SH-SY5Y (cell line): Measurements from ENCODE around the gene CEP63.
A peak's percentile ranks its signal among the peaks of the same experiment; 100 is the strongest.

Experiments
- GATA2 ChIP-seq: IDR thresholded peaks from 2 replicates; pipeline ENCODE4 v1.6.1; 2011; ENCODE audit warnings: mild to moderate bottlenecking, low read depth, low read length
- GATA3 ChIP-seq: IDR thresholded peaks from 2 replicates; pipeline ENCODE4 v1.6.1; 2011; ENCODE audit warnings: low read depth, mild to moderate bottlenecking, low read length, moderate library complexity

Gene CEP63

DNA sequence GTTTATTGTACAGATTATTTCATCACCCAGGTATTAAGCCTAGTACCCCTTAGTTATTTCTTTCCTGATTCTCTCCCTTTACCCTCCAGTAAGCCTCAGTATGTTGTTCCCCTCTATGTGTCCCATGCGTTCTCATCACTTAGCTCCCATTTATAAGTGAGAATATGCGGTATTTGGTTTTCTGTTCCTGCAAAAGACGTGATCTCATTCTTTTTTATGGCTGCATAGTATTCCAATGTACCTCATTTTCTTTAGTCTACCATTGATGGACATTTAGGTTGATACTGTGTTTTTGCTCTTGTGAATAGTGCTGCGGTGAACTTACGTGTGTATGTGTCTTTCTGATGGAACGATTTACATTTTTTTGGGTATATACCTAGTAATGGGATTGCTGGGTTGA lies 36.7 kb downstream of the CEP63 start:
- TF ChIP-seq GATA2 (no peak), GATA3 (no peak)

DNA sequence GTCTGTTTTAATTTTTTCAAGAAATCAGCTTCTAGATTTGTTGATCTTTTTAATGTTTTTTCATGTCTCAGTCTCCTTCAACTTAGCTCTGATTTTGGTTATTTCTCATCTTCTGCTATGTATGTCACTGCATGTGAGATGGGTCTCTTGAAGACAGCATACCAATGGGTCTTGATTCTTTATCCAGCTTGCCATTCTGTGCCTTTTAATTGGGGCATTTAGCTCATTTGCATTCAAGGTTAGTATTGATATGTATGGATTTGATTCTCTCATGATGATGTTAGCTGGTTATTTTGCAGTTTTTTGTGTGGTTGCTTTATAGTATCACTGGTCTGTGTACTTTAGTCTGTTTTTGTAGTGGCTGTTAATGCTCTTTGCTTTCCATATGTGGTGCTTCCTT lies 39.4 kb downstream of the CEP63 start:
- TF ChIP-seq GATA2 (no peak), GATA3 (no peak)

DNA sequence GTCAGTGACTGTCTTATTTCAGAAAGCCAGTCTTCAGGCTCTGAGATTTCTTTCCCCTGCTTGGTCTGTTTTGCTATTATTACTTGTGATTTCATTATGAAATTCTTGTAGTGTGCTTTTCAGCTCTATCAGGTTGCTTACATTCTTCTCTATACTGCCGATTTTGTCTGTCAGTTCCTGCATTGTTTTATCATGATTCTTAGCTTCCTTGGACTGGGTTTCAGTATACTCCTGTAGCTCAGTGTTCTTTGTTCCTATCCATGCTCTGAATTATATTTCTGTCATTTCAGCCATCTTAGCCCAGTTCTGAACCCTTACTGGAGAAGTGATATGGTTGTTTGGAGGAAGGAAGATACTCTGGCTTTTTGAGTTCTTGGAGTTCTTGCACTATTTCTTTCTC lies 40.5 kb downstream of the CEP63 start:
- TF ChIP-seq GATA2 (no peak), GATA3 (no peak)

DNA sequence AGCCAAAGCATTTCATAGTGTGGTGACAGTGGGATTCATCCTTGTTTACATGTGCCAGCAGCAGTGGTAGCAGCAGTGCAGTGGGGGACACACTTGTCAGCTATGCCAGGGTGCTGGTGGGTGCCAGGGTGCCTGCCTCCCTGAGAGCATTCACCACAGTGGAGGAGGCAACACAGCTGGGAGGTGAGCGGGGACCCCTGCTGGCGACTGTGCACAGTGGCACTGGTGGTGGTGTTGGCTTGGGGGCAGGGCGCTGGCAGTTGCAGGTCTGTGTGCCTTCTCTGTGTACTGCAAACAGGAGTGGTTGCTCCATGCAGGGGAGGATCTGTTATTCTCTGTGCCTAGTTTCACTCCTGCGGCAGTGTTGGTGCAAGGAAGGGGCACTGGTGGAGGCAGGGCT lies 41.2 kb downstream of the CEP63 start:
- TF ChIP-seq GATA3 (no peak), GATA2 (no peak)

DNA sequence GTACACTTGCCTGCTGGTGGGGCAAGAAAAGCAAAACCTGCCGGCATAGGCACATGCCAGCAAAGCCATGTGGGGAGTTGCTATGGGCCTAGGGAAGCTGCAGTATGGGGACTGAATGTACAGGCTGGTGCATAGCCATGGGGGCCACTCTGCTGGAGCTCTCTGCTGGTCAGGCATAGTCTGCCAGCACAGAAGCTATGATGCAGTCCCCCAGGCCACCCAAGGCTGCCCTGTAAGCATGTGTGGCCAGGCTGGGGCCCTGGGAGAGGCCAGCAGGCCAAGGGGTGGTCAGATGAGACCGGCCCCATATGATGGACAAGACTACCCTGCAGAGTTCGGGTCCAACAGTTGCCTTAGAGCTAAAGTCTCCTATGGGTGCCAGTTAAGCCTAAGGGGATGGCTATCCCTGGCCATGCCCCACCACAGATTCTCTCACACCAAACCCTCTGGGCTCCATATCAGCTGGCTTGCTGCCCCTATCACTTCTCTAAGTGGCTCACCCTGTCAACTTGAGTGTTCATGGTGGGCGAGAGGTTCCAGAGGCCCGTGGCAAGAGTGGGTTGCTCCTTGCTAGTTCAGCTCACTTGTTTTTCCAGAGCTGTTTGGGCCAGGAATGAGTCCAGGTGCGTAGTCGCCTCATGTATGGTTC lies 41.8 kb downstream of the CEP63 start:
- TF ChIP-seq GATA2, result no peak
- no peak for TF ChIP-seq GATA3

DNA sequence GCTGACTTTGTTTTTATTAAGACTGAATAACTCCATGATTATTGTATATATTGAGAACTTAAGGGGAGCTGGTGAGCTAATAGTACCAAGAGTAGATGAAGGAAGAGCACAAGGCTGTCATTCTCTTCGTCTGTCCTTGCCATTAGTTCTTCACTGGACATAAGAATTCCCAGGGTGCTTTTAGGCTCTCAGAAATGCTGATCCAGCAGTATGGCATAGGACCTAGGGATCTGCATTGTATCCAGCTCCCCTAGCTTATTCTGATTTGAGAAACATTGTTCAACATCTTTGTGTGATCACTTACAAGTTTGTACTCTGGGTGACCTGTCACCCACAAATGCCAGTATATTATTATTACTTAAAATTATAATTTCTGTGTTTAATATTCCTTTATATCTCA lies 47.6 kb downstream of the CEP63 start:
- TF ChIP-seq GATA2 (no peak), GATA3 (no peak)

DNA sequence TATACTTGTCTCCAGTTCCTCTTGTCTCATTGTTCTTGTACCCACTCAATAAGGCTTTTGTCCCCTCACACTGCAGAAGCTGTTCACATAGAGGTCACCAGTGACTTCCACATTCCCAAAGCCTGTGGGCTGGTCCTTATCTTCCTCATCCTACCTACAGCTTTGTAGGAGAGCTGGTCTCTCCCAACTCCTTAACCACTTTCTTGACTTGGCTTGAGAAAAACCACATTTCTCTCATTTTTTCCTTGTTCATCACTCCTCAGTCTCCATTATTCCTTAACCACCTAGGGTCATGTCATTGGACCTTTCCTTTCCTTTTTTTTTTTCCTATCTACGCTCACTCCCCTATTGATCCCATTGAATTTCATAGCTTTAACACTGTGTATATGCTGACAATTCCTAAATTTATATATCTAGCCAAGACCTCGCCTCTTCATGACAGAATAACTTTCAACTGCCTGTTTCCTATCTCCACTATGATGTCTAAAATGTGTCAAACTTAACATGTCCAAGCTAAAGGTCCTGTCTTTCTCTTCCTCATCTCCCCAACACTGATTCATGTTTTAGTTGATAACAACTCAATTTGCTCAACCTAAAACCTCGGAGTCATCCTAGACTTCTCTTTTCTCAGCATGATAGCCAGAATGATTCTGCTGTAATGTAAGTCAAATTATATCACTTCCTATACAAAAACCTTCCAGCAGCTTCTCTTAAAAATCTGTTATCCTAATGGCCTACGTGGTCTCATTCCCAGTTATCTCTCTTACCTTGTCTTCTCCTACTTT lies 49.5 kb downstream of the CEP63 start:
- TF ChIP-seq GATA3 (no peak), GATA2 (no peak)

DNA sequence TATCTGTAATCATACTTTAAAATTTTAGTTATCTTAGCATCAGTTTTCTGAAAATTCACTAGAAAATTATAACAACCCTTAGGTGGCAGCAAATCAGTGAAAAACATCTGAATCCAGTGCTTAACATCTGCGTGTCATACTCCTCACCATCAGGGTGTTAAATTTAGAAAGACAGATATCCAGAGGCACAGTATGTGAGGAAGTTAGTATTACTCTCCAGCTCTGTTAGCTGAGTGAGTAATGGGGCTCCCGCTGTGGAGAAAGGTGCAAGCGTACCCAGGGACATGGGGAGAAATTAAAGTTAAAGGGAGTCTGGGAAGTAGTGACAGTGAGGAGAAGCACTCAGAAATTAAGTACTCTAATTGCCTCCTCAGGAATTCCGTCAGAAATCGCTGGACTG lies 50.9 kb downstream of the CEP63 start:
- TF ChIP-seq GATA2 (no peak), GATA3 (no peak)

DNA sequence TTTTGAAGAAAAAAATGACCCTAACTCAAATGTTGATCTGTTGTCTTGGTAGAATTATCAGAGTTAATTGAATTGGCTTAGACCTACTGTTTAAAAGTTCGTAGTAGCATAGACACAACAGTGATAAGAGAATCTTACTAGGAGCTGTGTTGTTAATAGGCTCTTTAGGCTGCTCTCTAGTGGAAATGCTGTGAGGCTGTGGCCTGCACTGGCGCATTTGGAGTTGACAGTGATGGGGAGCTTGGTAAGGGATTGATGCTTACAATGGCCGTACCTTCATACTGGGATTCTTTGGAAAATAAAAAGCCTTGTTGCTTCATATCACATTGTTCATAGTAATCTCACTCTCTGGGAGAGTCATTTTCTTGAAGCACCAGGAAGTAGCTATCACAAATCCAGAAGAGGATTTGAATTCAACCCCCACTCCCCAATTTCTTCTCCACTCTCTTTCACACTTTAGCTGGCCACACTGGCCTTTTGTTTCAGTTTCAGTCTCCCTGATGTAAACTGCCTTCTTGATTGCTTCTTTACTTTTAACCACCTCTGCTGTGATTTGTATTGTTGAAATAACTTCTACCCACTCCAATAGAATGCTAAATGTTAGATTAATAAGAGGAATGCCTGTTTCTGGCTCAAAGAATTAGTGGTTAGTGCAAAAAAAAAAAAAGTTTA lies 56.6 kb downstream of the CEP63 start:
- no peak for TF ChIP-seq GATA3
- no peak for TF ChIP-seq GATA2

DNA sequence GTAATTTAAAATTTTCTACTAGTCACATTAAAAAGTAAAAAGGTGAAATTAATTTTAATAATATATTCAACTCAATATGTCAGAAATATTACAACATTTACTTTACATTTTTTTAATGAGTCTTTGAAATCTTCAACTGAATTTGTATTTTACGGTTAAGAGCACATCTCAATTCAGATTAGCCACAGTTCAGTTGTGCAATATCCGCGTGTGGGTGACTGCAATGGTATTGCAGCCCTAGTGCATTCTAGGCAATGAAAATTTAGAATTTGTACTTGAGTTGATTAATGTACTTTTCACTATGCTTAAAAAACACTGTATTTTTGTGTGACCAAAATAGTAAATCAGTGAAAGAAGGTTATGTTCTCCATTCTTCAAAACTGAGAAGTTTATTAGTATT lies 57.3 kb downstream of the CEP63 start:
- no peak for TF ChIP-seq GATA3
- no peak for TF ChIP-seq GATA2

DNA sequence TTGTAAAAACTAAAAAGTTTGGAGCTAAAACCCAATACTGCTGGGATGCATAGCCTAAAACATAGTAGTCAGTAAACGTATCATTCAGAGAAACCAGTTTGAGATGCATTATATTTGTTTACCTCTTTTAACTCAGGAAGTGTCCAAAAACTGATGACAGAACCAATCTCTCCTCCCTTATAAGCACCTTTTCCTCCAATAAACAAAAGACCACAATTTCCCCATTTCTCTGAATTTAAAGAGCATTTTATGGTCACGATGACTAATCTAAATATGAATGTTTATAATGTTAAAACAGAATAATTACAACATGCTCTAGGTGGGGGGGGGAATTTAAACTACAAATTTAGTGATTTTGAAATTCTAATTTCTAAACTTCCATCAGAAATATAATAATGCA lies 58.5 kb downstream of the CEP63 start:
- TF ChIP-seq GATA2, result no peak
- no peak for TF ChIP-seq GATA3

DNA sequence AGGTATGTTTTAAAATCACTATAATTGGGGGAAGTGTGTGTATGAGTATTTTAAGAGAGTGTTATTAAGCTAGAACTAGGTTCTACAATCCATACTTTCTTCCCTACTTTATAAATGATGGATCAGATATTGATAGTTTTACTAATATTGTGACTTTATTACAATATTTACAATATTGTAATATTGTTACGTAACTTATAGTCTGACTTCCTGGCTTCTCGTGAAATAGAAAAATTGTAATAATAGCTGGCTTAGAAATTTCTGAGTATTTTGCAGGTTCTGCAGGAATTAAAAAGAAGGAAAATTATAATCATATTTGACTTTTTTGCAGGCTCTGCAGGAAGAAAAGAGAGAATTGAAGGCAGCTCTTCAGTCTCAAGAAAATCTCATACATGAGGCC lies 60.0 kb downstream of the CEP63 start:
- TF ChIP-seq GATA3 (no peak), GATA2 (no peak)

DNA sequence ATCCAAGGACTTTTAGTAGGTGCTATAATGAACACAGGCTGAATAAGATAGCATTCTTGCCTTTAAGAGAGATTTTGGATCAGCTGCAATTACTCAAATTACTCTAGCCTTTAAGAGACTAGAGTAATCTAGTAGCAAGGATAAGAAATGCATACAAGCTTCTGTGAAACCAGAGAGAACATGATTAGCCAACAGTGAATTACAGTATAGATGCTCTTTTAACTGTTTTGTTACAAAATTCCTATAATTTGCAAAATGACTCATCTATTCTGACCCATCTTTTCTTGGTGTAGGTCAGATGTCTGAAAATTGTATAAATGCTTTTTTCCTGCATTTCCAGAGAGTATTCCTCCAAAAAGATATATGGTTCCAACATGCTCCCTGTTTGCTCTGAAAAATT lies 66.9 kb downstream of the CEP63 start:
- TF ChIP-seq GATA3 (no peak), GATA2 (no peak)

DNA sequence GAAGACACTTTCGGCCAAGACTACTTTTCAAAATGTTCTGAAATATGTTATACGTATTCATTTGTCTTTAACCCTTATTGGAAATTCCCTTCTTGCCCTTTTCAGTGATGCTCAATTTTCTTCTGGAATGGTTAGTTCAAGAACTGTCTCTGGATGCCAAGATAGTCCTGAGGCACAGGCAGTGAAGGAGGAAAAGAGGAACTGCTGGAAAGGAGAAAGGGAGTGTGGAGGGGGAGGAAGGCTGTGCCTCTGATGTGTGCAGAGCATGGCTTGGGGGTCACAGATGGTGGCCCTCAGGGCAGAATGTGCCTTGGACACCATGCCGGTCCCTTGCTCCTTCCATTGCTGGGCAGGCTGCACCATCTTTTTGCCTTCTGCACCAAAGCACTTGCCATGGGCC lies 73.7 kb downstream of the CEP63 start:
- no peak for TF ChIP-seq GATA3
- no peak for TF ChIP-seq GATA2

DNA sequence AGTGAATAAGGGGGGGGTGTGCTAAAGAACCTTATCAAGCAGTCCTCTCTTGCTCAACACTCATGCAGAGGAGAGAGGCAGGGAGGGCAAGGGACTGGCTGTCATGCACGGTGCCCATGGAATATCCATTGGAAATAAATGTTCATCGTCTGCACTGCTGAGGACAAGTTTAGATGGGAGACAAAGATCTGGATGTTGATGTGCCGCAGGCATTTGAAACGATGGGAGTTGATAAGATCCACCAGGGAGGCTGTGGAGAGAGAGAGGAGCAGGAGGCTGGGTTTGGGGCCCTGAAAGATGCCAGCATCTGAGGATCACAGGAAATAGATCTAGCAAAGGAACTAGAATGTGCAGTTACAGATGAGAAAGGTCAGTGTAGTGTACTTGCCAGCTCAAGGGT lies 76.2 kb downstream of the CEP63 start:
- TF ChIP-seq GATA3, result peak; percentile 51; the same call in 1 of the 2 replicates
- peak; percentile 81 for TF ChIP-seq GATA2
